Embryonic facial prominence (tissue), 1 donor: ENCODE measurements around the gene UGT1A7.

Experiments used
- DNase-seq: peaks from one replicate; pipeline ENCODE4 v3.0.0-alpha.2; 2016; ENCODE audit errors: extremely low spot score

Gene UGT1A7

GRCh38 chr2:233799087-233799665 is 117.5 kb downstream of the UGT1A7 start:
- DNase-seq = no peak

GRCh38 chr2:233799716-233800115 is 118.0 kb downstream of the UGT1A7 start:
- DNase-seq = no peak

GRCh38 chr2:233800208-233800607 is 118.5 kb downstream of the UGT1A7 start:
- no peak for DNase-seq

GRCh38 chr2:233801357-233802131 is 119.8 kb downstream of the UGT1A7 start:
- no peak for DNase-seq

DNA sequence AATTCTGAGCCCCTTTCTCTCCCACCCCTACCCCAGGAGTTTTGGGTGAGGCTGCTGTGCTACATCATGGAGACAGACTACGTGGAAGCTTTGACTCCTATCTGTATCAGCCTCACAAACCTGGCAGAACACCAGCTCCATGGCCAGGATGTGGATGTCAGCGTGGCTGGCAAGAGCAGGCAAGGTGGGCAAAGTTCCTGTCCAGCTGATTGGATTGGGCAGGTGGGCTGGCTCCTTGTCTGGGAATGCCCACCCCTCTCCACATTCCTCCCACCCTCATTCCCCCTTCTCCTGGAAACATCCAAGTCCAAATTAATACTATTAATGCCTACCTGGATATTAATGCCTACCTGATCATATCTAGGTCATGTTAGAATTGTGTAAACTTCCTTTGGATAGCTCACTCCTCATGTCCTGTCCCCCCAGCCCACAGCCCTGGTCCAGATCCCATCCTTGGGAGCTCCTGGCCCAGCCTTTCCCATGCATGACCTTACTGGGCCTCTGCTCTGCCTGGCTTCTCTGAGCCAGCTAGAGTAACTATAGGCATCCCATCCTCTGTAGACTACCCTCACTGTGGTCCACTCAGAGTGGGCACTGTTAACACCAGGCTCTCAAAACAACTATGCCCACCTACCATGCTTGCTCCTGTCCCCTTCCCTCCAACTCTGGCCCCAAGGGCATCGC is 120.6 kb downstream of the UGT1A7 start:
- DNase-seq = no peak

DNA sequence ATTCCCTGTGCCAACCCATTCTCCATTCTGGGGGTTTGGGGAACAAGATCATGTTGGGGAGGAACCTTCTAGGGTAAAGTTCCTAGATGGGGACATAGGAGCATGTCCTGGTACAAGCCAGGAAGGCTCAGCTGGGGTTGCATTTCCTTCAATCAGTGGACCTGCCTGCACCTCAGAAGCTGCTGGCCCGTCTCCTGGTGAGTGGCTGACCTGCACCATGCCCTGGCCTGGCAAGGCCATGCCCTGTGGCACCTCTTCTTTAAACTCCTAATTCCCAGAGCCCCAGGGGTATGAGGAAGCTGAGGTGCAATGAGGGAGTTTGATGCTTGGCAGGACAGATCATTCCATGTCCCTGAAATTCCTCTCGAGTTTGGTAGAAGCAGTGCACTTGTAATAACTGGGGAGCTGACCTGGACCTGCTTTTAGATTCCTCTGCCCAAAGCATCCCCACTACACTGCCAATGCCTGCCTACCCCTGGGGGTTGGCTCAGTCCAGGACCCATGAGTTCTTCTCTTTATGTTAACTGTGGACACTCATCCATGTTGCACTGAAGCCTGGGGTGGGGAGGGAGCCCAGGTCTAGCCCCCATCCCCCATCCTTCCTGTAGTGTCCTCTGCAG is 121.7 kb downstream of the UGT1A7 start:
- DNase-seq = no peak

- DNase-seq = no peak
Observed at GRCh38 chr2:233803994-233804393, 122.3 kb downstream of the UGT1A7 start.

DNA sequence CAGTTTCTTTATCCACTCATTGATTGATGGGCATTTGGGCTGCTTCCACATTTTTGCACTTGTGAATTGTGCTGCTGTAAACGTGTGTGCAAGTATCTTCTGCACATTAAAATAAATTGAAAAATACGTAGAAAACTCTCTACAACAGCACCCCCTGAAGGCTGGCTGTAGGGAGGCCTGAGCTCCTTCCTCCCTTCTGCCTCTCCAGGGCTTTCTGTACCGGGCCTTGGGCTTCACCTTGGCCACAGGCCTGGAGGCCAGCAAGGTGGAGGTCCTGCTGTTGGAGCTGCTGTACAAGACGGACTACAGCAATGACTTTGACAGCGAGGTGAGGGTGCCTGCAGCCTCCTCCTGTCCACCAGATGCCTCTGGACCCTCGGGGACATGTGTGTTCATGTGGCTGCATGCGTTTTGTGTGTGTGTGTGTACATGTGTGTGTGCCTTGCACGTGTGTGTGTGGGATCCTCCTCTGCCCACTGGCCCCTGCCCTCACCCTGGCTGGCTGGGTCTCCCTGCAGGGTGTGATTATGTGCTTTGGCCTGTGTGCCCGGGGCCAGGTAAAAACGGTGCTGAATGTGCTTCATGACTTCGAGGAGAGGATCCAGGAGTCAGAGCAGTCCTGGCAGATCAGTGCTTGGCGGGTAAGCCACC is 125.6 kb downstream of the UGT1A7 start:
- DNase-seq = no peak

GRCh38 chr2:233807966-233808935 is 126.5 kb downstream of the UGT1A7 start:
- DNase-seq = no peak

DNA sequence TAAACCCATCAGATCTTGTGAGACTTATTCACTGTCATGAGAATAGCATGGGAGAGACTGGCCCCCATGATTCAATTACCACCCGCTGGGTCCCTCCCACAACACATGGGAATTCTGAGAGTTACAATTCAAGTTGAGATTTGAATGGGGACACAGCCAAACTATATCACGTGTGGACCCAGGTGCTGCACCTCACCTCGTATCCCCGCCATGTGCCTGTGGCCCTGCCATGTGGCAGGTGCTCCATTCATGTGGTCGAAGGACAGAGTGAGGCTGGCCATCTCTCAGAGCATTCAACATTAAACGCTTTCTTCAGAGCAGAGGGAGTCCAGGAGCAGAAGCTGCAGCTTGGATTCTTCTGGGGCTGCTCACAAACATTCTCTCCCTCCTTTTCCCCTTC is 128.7 kb downstream of the UGT1A7 start:
- DNase-seq = no peak

DNA sequence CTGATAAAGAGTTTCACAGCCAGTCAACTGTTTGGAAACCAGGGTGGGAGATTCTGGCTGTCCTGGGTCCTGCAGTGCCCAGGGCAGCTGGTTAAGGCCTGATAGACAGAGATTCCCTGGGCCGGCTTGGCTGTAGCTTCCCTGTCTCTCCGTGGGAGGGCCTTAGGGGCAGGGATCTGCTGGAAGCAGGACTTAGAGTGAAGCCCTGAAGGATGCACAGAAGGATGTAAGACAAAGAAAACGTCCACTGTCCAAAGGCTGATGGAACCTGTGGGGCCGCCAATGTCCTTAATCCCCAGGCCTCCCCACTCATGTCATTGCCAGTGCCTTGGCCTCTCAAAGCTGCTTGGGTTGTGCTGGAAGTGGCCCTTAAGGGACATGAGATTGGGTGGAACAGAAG is 129.4 kb downstream of the UGT1A7 start:
- no peak for DNase-seq

GRCh38 chr2:233811732-233812131 is 130.0 kb downstream of the UGT1A7 start:
- no peak for DNase-seq

DNA sequence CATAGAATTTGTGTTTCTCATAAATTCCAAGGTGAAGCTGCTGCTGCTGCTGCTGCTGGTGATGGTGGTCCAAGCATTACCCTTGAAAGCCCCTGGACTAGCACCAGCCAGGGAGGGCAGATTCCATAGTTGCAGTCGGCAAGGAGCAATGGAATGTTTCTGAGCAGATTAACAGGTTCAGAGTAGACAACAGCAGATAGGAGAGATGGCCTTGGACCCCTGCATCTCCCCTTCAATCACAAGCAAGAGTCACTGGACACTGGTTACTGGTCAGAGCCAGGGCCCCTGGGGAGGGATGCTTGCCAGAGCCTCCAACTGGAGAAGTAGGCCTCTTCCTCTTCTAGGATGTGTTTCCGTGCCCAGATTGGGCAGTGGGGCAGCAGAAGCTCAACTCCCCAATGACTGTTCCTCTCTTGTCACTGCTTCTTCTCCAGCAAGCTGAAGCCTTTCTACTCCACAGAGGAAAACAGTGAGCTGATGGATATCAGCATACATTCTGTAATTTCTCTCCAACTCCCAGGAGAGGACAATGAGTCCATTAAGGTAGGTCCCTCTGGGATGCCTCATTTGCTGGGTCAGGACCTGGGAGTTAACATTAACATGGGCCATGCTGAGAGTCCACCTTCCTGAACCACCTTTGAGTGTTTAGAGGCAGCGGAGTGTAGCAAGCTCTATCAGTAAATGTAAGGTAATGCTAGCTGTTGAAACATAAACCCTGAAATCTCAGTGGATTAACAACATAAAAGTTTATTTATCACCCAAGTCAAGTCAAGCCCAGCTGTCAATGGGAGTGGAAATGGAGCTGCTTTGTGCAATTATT is 131.7 kb downstream of the UGT1A7 start:
- DNase-seq = no peak

GRCh38 chr2:233814056-233814835 is 132.5 kb downstream of the UGT1A7 start:
- no peak for DNase-seq

GRCh38 chr2:233815861-233816260 is 134.2 kb downstream of the UGT1A7 start:
- no peak for DNase-seq

- DNase-seq = no peak
Observed at GRCh38 chr2:233816334-233816733, 134.6 kb downstream of the UGT1A7 start.

- no peak for DNase-seq
Observed at GRCh38 chr2:233816771-233817170, 135.1 kb downstream of the UGT1A7 start.

DNA sequence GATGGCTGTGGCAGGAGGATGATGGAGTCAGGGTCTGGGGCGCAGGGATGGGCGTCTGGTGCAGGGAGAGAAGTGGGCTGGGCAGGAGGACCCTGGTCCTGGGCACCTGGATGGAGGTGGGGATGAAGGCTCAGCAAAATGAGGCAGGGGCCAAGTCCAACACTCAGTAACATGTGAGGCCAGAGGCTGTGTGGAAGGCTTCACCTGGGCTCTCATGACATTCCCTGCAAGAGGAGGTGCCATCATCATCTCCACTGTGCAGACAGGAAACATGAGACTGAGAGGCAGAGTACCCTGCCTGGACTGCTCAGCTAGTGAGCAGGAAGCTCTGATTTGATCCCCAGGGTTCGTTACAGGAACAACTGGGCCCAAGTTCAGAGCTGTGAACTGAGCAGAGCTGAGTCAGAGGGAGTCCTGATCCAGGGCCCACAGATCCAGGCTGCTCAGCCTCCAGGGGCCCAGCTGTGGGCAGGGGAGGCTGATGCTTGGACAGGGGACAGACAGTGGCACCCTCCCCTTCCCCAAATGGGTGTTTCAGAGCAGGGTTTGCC is 135.7 kb downstream of the UGT1A7 start:
- DNase-seq = no peak
